Activated CD8-positive, alpha-beta memory T cell treated with anti-CD3 and anti-CD28 coated beads for 48 hours (primary cell): ENCODE results near the gene UHRF1.
A peak's percentile ranks its signal among the peaks of the same experiment; 100 is the strongest.
"Not testable (repeated sequence)": the region's sequence is repeated elsewhere in the genome, so short reads cannot be mapped to it uniquely, and the experiment has no call there.

Experiments used
- DNase-seq, 3 experiments: peaks; one replicate each; pipeline ENCODE4 v3.0.0-alpha.2; 2020; ENCODE audit warnings: low read depth in 2 of 3, low spot score in 2 of 3

The UHRF1 gene

GRCh38 chr19:4933528-4933927 lies 24.2 kb downstream of the UHRF1 start:
- no peak for DNase-seq

GRCh38 chr19:4935444-4935843 lies 26.1 kb downstream of the UHRF1 start:
- DNase-seq = no peak

GRCh38 chr19:4937060-4937459 lies 27.8 kb downstream of the UHRF1 start:
- DNase-seq = no peak

GRCh38 chr19:4938461-4938860 lies 29.2 kb downstream of the UHRF1 start:
- not testable (repeated sequence) for DNase-seq

- DNase-seq = no peak
Measured at GRCh38 chr19:4939466-4939865, 30.2 kb downstream of the UHRF1 start.

GRCh38 chr19:4941638-4942169 lies 32.4 kb downstream of the UHRF1 start:
- DNase-seq = not testable (repeated sequence)

GRCh38 chr19:4950650-4951049 lies 41.3 kb downstream of the UHRF1 start:
- not testable (repeated sequence) for DNase-seq

GRCh38 chr19:4951656-4952055 lies 42.4 kb downstream of the UHRF1 start:
- DNase-seq = no peak

GRCh38 chr19:4952945-4953344 lies 43.6 kb downstream of the UHRF1 start:
- DNase-seq = no peak

GRCh38 chr19:4954320-4955149 lies 45.2 kb downstream of the UHRF1 start:
- DNase-seq = not testable (repeated sequence)

- no peak for DNase-seq
Measured at GRCh38 chr19:4955274-4955673, 46.0 kb downstream of the UHRF1 start.

GRCh38 chr19:4957981-4958380 lies 48.7 kb downstream of the UHRF1 start:
- no peak for DNase-seq

GRCh38 chr19:4962085-4962619 lies 52.9 kb downstream of the UHRF1 start:
- DNase-seq = no peak

GRCh38 chr19:4965061-4965460 lies 55.8 kb downstream of the UHRF1 start:
- DNase-seq = no peak

GRCh38 chr19:4966591-4966990 lies 57.3 kb downstream of the UHRF1 start:
- DNase-seq = no peak

GRCh38 chr19:4967738-4968461 lies 58.6 kb downstream of the UHRF1 start:
- DNase-seq = no peak

GRCh38 chr19:4968462-4969291 lies 59.4 kb downstream of the UHRF1 start, which contains the start of gene KDM4B:
Gene KDM4B (plus strand): TSS chr19:4969113. CDS start chr19:5032891, 63,778 bp downstream.
- DNase-seq = peak; percentile 94 to 100 (median 95)

GRCh38 chr19:4969292-4969771 lies 60.0 kb downstream of the UHRF1 start:
- no peak for DNase-seq

- DNase-seq = no peak
Measured at GRCh38 chr19:4969772-4970531, 60.7 kb downstream of the UHRF1 start.
